Tibial nerve (tissue), 4 donors: ENCODE measurements around the gene CIB2. TPM values are rescaled to one million over a fixed set of nuclear protein-coding genes. Genes with fewer than 3 reads are reported as not detected.

ENCODE experiments used
- DNase-seq, 2 donors: peaks; one replicate each; pipeline ENCODE4 v3.0.0-alpha.2; 2019; ENCODE audit warnings: low spot score in 2 of 2
- H3K27ac ChIP-seq, 4 donors: fragments of 200-600 bp; sonication (generic) in 3 of 4; one replicate each; pipeline ENCODE4 v1.5.1; 2017 to 2019; ENCODE audit warnings: mild to moderate bottlenecking in 1 of 4
- H3K27me3 ChIP-seq, 2 donors: fragments of 200-600 bp; sonication (generic) in 1 of 2; one replicate each; pipeline versions ENCODE4 v1.5.1 to v1.6.0; 2017 to 2019
- H3K36me3 ChIP-seq, 3 donors: fragments of 200-600 bp; sonication (generic); one replicate each; pipeline ENCODE4 v1.5.1; 2018 to 2019
- H3K4me1 ChIP-seq, 4 donors: fragments of 200-600 bp; sonication (generic) in 3 of 4; one replicate each; pipeline ENCODE4 v1.5.1; 2017 to 2019
- H3K4me3 ChIP-seq, 4 donors: fragments of 200-600 bp; sonication (generic) in 3 of 4; one replicate each; pipeline ENCODE4 v1.5.1; 2017 to 2019; ENCODE audit warnings: mild to moderate bottlenecking in 1 of 4, moderate library complexity in 1 of 4
- H3K9me3 ChIP-seq, 4 donors: fragments of 200-600 bp; sonication (generic) in 3 of 4; one replicate each; pipeline ENCODE4 v1.5.1; 2017 to 2019
- EP300 ChIP-seq, 2 donors: sonication (generic); formaldehyde crosslinking; IDR thresholded peaks; one replicate each; pipeline ENCODE4 v1.6.1; 2017; ENCODE audit warnings: antibody characterized with exemption in 2 of 2, mild to moderate bottlenecking in 1 of 2
- POLR2A ChIP-seq, 2 donors: fragments of 450-650 bp; IDR thresholded peaks; one replicate each; pipeline ENCODE4 v1.6.1; 2017; ENCODE audit warnings: antibody characterized with exemption in 2 of 2, mild to moderate bottlenecking in 2 of 2, moderate library complexity in 2 of 2
- WGBS, 2 donors: methylation state at CpG; one replicate each; pipeline ENCODE4 v1.1.5; 2018; 5-methylcytosine and 5-hydroxymethylcytosine counted together
- total RNA-seq, 4 donors: library from RNA; depleted of rRNA; stranded (reverse); fragments of >200 nt; gene quantifications; one replicate each; pipeline ENCODE4 v1.1.0, GENCODE V29; 2016
- TF ChIP-seq, protein P1 (sequence below), 5 experiments: fragments of 200-600 bp in 3 of 5; fragments of 450-650 bp in 2 of 5; sonication (generic) in 3 of 5; IDR thresholded peaks; one replicate each; pipeline ENCODE4 v1.5.1; 2016 to 2019; ENCODE audit warnings: antibody characterized with exemption in 5 of 5, mild to moderate bottlenecking in 3 of 5, moderate library complexity in 2 of 5

CIB2 gene
- total RNA-seq, 4 donors from 2014 or later, result 0.63 to 11.0 (median 2.8) TPM

GRCh38 chr15:78168608-78169007 lies 37.4 kb upstream of the CIB2 start:
- H3K36me3 ChIP-seq, result peaks cover 10 to 99% (median 31%) of the 10 kb centered on the region in 3 donors
- peaks cover 0 to 4% (median 0%) of the 10 kb centered on the region in 4 donors for H3K4me1 ChIP-seq
- no peak overlapping the region for H3K4me3 ChIP-seq
- TF ChIP-seq POLR2A (IDR thresholded peaks at IDR 0.05) (no peak), EP300 (IDR thresholded peaks at IDR 0.05) (no peak)
- TF ChIP-seq, protein P1, sequence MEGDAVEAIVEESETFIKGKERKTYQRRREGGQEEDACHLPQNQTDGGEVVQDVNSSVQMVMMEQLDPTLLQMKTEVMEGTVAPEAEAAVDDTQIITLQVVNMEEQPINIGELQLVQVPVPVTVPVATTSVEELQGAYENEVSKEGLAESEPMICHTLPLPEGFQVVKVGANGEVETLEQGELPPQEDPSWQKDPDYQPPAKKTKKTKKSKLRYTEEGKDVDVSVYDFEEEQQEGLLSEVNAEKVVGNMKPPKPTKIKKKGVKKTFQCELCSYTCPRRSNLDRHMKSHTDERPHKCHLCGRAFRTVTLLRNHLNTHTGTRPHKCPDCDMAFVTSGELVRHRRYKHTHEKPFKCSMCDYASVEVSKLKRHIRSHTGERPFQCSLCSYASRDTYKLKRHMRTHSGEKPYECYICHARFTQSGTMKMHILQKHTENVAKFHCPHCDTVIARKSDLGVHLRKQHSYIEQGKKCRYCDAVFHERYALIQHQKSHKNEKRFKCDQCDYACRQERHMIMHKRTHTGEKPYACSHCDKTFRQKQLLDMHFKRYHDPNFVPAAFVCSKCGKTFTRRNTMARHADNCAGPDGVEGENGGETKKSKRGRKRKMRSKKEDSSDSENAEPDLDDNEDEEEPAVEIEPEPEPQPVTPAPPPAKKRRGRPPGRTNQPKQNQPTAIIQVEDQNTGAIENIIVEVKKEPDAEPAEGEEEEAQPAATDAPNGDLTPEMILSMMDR (IDR thresholded peaks at IDR 0.05), result no peak
- no peak for DNase-seq
- H3K27ac ChIP-seq, result no peak overlapping the region
- no peaks in the 10 kb centered on the region for H3K27me3 ChIP-seq
- 78 to 86% methylated on average over 5 of the region's 5 CpGs for whole genome bisulfite sequencing, 2 donors
- peaks cover 0 to 5% (median 0%) of the 10 kb centered on the region in 4 donors for H3K9me3 ChIP-seq

DNA sequence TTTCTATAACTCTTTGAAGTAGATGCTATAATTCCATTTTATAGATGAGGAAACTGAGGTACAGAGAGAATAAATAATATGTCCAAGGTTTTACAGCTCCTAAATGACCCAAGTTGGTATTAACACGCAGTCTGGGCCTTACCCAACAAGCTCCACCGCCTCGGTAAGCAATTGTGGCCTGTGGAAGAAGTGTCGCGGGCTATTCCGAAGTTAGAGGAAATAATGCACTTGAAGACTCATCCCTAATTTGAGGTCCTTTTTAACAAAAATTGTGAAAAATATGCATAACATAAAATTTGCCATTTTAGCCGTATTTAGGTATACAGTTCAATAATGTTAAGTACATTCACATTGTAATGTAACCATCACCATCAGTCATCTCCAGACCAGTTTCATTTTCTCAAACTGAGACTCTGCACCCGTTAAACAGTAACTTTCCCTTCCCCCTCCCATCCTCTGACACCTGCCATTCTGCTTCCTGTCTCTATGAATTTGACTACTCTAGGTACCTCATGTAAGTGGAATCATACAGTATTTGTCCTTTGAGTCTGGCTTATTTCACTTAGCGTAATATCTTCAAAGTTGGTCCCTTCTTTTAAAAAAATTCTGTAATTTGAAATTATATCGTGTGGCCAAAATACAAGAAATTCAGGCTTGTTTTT lies 36.1 kb upstream of the CIB2 start:
- WGBS, 2 donors, result 92 to 93% methylated on average over 10 of the region's 10 CpGs
- DNase-seq, result no peak
- H3K36me3 ChIP-seq, result peaks cover 10 to 100% (median 31%) of the 10 kb centered on the region in 3 donors

GRCh38 chr15:78164010-78164409 lies 32.8 kb upstream of the CIB2 start:
- TF ChIP-seq, protein P1 (IDR thresholded peaks at IDR 0.05), result no peak
- TF ChIP-seq EP300 (IDR thresholded peaks at IDR 0.05) (no peak), POLR2A (IDR thresholded peaks at IDR 0.05) (no peak)
- no peaks in the 10 kb centered on the region for H3K9me3 ChIP-seq
- no peaks in the 10 kb centered on the region for H3K27me3 ChIP-seq
- H3K36me3 ChIP-seq, result peaks cover 10 to 100% (median 19%) of the 10 kb centered on the region in 3 donors
- H3K27ac ChIP-seq, result no peak overlapping the region
- DNase-seq, result no peak
- no peak overlapping the region for H3K4me3 ChIP-seq
- H3K4me1 ChIP-seq, result peaks cover 0 to 4% (median 0%) of the 10 kb centered on the region in 4 donors
- WGBS, 2 donors, result 80 to 82% methylated on average over 2 of the region's 2 CpGs

More for the DNA sequence above, 36.1 kb upstream of the CIB2 start:
- Histone ChIP-seq H3K9me3 (peaks cover 0 to 5% (median 0%) of the 10 kb centered on the region in 4 donors), H3K4me1 (peaks cover 0 to 4% (median 0%) of the 10 kb centered on the region in 4 donors), H3K27ac (no peak overlapping the region), H3K4me3 (no peak overlapping the region), H3K27me3 (no peaks in the 10 kb centered on the region)
- TF ChIP-seq EP300 (IDR thresholded peaks at IDR 0.05) (no peak), POLR2A (IDR thresholded peaks at IDR 0.05) (no peak)
- TF ChIP-seq, protein P1 (IDR thresholded peaks at IDR 0.05), result no peak

DNA sequence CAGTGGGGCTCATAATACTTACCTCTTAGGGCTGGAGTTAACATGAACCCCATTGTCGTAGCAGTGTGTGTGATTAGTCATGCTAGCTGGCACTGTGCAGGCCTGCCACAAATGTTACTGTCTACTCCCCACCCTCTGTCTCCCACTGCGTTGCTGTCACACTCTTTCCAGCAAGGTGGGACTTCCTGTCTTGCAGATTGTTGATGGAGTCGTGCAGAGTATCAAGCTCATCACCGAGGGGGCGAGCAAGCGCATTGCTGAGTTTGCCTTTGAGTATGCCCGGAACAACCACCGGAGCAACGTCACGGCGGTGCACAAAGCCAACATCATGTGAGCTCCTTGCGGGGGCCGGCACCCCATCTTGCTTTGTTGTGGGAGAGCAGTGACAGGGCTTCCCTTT lies 30.8 kb upstream of the CIB2 start:
- no peak overlapping the region for H3K4me3 ChIP-seq
- H3K4me1 ChIP-seq, result no peaks in the 10 kb centered on the region
- no peak for DNase-seq
- no peak for TF ChIP-seq EP300 (IDR thresholded peaks at IDR 0.05)
- TF ChIP-seq, protein P1 (IDR thresholded peaks at IDR 0.05), result no peak
- no peak for TF ChIP-seq POLR2A (IDR thresholded peaks at IDR 0.05)
- H3K27me3 ChIP-seq, result no peaks in the 10 kb centered on the region
- 89 to 92% methylated on average over 13 of the region's 13 CpGs for WGBS, 2 donors
- H3K9me3 ChIP-seq, result no peaks in the 10 kb centered on the region
- peaks cover 10 to 88% (median 19%) of the 10 kb centered on the region in 3 donors for H3K36me3 ChIP-seq
- H3K27ac ChIP-seq, result no peak overlapping the region

DNA sequence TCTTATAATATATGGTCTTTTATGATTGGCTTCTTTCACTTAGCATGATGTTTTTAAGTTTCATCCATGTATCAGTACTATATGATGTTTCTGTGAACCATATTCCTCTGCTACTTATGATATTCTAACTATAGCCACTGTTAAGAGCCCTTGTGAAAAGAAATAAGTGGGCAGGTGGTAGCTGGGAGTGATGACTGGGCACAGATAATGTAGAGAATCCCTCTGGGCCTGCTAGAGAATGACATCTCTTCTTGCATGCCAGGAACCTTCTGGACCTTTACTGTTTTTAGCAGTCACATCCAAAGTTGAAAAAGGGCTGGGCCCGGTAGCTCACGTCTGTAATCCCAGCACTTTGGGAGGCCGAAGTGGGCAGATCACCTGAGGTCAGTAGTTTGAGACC lies 28.1 kb upstream of the CIB2 start:
- no peak for TF ChIP-seq POLR2A (IDR thresholded peaks at IDR 0.05)
- no peak for TF ChIP-seq EP300 (IDR thresholded peaks at IDR 0.05)
- Histone ChIP-seq H3K27me3 (no peaks in the 10 kb centered on the region), H3K36me3 (peaks cover 0 to 64% (median 0%) of the 10 kb centered on the region in 3 donors), H3K9me3 (no peaks in the 10 kb centered on the region), H3K27ac (no peak overlapping the region), H3K4me3 (no peak overlapping the region), H3K4me1 (peaks cover 0 to 15% (median 7%) of the 10 kb centered on the region in 4 donors)
- DNase-seq, result no peak
- 84 to 92% methylated on average over 3 of the region's 3 CpGs for WGBS, 2 donors
